ENCODE data around the gene FANCB. TPM values are rescaled to one million over a fixed set of nuclear protein-coding genes. Genes with fewer than 3 reads are reported as not detected.

The FANCB gene
- total and polyA plus RNA-seq, 2 of the 8 experiments (the other 6 are each of a cell fraction or from before 2014, with no cell fraction given): 1.9 to 13.8 TPM

GRCh38 chrX:14896273-14896672 is 23.4 kb upstream of the FANCB start:
- no peak for DNase-seq (ENCODE audit: low read depth in 1 of 2, low spot score in 2 of 2)
- 71% methylated on average over 1 of the region's 2 CpGs; no CpG with 5 or more reads in 1 of the 2 experiments for WGBS, 2 experiments (ENCODE audit: extremely low coverage in 1 of 2, insufficient coverage in 1 of 2, insufficient read length in 1 of 2, insufficient replicate concordance in 2 of 2, low coverage in 1 of 2, low lambda C conversion rate in 2 of 2, missing lambda C conversion rate in 1 of 2)

More at GRCh38 chrX:14896273-14896672, 23.4 kb upstream of the FANCB start:
- H3K4me2 ChIP-seq (ENCODE audit: insufficient read depth in 1 of 2, low read depth in 2 of 2, low read length in 2 of 2): no peak overlapping the region
- H2BK12ac ChIP-seq (ENCODE audit: low read depth, low read length): no peak overlapping the region
- H2BK15ac ChIP-seq (ENCODE audit: low read length): no peak overlapping the region
- no peak overlapping the region for H3K4me3 ChIP-seq (ENCODE audit: extremely low read depth in 1 of 4, insufficient read depth in 2 of 4, low read depth in 3 of 4, low read length in 4 of 4)
- no peaks in the 10 kb centered on the region for H3K4me1 ChIP-seq (replicated peaks in 1 of 4; ENCODE audit: control insufficient read depth in 3 of 4, insufficient read depth in 4 of 4, low read length in 3 of 4)
- no peak overlapping the region for H2AK5ac ChIP-seq (ENCODE audit: low read depth, low read length)
- H3K27me3 ChIP-seq (replicated peaks in 1 of 4; ENCODE audit: control insufficient read depth in 3 of 4, extremely low read depth in 1 of 4, insufficient read depth in 3 of 4, low read length in 3 of 4): no peaks in the 10 kb centered on the region
- H2BK5ac ChIP-seq (ENCODE audit: low read depth, low read length): no peak overlapping the region
- H3K9ac ChIP-seq (replicated peaks in 1 of 4; ENCODE audit: extremely low read depth in 1 of 4, low read depth in 3 of 4, low read length in 3 of 4): no peak overlapping the region
- no peaks in the 10 kb centered on the region for H3K23me2 ChIP-seq (ENCODE audit: low read depth, low read length)
- no peaks in the 10 kb centered on the region for H3K79me2 ChIP-seq (ENCODE audit: control insufficient read depth in 1 of 2, insufficient read depth in 2 of 2, low read length in 2 of 2)
- H3K18ac ChIP-seq (ENCODE audit: extremely low read depth, low read length): no peak overlapping the region
- no peak for FAIRE-seq
- no peak overlapping the region for H3K4ac ChIP-seq (replicated peaks; ENCODE audit: insufficient read length, low read depth, low read length)
- H3K27ac ChIP-seq (ENCODE audit: low read depth, low read length): no peak overlapping the region
- no peak overlapping the region for H2BK120ac ChIP-seq (replicated peaks; ENCODE audit: low read depth, low read length)
- H4K8ac ChIP-seq (ENCODE audit: extremely low read depth, insufficient read depth, low read length): no peak overlapping the region
- H3K23ac ChIP-seq (ENCODE audit: insufficient read length): no peak overlapping the region
- no peaks in the 10 kb centered on the region for H3K79me1 ChIP-seq (ENCODE audit: low read depth, low read length)
- H2BK20ac ChIP-seq (ENCODE audit: low read length): no peak overlapping the region
- CTCF ChIA-PET (ENCODE audit: partially characterized antibody): no interaction called here
- H4K20me1 ChIP-seq (replicated peaks in 1 of 2; ENCODE audit: control insufficient read depth in 1 of 2, insufficient read depth in 2 of 2, low read length in 2 of 2): no peaks in the 10 kb centered on the region
- POLR2A ChIA-PET (ENCODE audit: partially characterized antibody): no interaction called here
- no peaks in the 10 kb centered on the region; a peak in 1 of 8 replicates for H3K36me3 ChIP-seq (ENCODE audit: control insufficient read depth in 2 of 4, insufficient read depth in 4 of 4, low read length in 3 of 4)
- TF ChIP-seq HDAC6 (IDR thresholded peaks at IDR 0.05; ENCODE audit: low read depth, low read length) (no peak), ASH2L (IDR thresholded peaks at IDR 0.05; ENCODE audit: low read length) (no peak), EP300 (IDR thresholded peaks at IDR 0.05; ENCODE audit: borderline replicate concordance in 1 of 2, low read depth in 2 of 2, low read length in 2 of 2) (no peak), SRF (IDR thresholded peaks at IDR 0.05; ENCODE audit: low read depth, low read length) (no peak), HDAC2 (IDR thresholded peaks at IDR 0.05; ENCODE audit: borderline replicate concordance in 1 of 2, low read depth in 2 of 2, low read length in 2 of 2) (no peak), GABPA (IDR thresholded peaks at IDR 0.05; ENCODE audit: borderline replicate concordance, insufficient read depth, low read length) (no peak), SUZ12 (IDR thresholded peaks at IDR 0.05; ENCODE audit: low read length) (no peak), SP1 (IDR thresholded peaks at IDR 0.05; ENCODE audit: low read depth, low read length) (no peak), GTF2F1 (IDR thresholded peaks at IDR 0.05; ENCODE audit: borderline replicate concordance, low read depth, low read length) (no peak), JUN (IDR thresholded peaks at IDR 0.05; ENCODE audit: low read depth, low read length) (no peak), SIX5 (IDR thresholded peaks at IDR 0.05; ENCODE audit: low read depth, low read length) (no peak)
- no peak overlapping the region for H4K91ac ChIP-seq (replicated peaks; ENCODE audit: insufficient read length, low read length)
- H3K14ac ChIP-seq (ENCODE audit: insufficient read length): no peak overlapping the region
- no peak overlapping the region for H2AFZ ChIP-seq (ENCODE audit: low read length)
- H3K56ac ChIP-seq (replicated peaks; ENCODE audit: insufficient read length, low read depth, low read length): no peak overlapping the region
- no peak overlapping the region for H4K5ac ChIP-seq (ENCODE audit: insufficient read length, low read depth, low read length)
- no peaks in the 10 kb centered on the region for H3K9me3 ChIP-seq (ENCODE audit: insufficient read depth in 2 of 2, low read depth in 1 of 2, low read length in 1 of 2)

All from H1 (cell line).